DOHH2 (cell line): ENCODE data around the gene GXYLT2.

Experiments
- H3F3A ChIP-seq: fragments of 200-600 bp; sonication (generic), shearing (Covaris generic); 2 replicates; pipeline ENCODE4 v1.6.0; 2016; ENCODE audit warnings: antibody characterized with exemption, mild to moderate bottlenecking; ENCODE audit not compliant: control insufficient read depth, insufficient read depth
- H3K27ac ChIP-seq: fragments of 200-600 bp; sonication (generic); 2 replicates; pipeline ENCODE4 v1.5.1; 2014; ENCODE audit warnings: low read depth, mild to moderate bottlenecking, low read length, moderate library complexity
- H3K27me3 ChIP-seq: fragments of 200-600 bp; sonication (generic); 2 replicates; pipeline ENCODE4 v1.6.1; 2014; ENCODE audit warnings: mild to moderate bottlenecking, low read length, mixed read lengths; ENCODE audit not compliant: control insufficient read depth
- H3K36me3 ChIP-seq: fragments of 200-600 bp; sonication (generic); 2 replicates; pipeline ENCODE4 v1.6.1; 2014; ENCODE audit warnings: mild to moderate bottlenecking, low read length, moderate library complexity, mixed read lengths; ENCODE audit not compliant: control insufficient read depth
- H3K4me1 ChIP-seq: fragments of 200-600 bp; sonication (generic); 2 replicates; pipeline ENCODE4 v1.6.1; 2014; ENCODE audit warnings: mild to moderate bottlenecking, low read length, mixed read lengths; ENCODE audit not compliant: control insufficient read depth
- H3K4me2 ChIP-seq: fragments of 200-600 bp; sonication (generic); 2 replicates; pipeline ENCODE4 v1.6.0; 2014; ENCODE audit warnings: mild to moderate bottlenecking, low read length, moderate library complexity
- H3K4me3 ChIP-seq: fragments of 200-600 bp; sonication (generic); 2 replicates; pipeline ENCODE4 v1.5.1; 2014; ENCODE audit warnings: mild to moderate bottlenecking, low read length, mixed read lengths
- H3K79me2 ChIP-seq: fragments of 200-600 bp; sonication (generic); 2 replicates; pipeline ENCODE4 v1.6.1; 2014; ENCODE audit warnings: mild to moderate bottlenecking, low read length, mixed read lengths; ENCODE audit not compliant: control insufficient read depth
- H3K9me2 ChIP-seq: fragments of 200-600 bp; sonication (generic); replicated peaks from 2 replicates; pipeline ENCODE4 v1.6.1; 2014; ENCODE audit warnings: mild to moderate bottlenecking, low read length, mixed read lengths; ENCODE audit not compliant: control insufficient read depth
- H3K9me3 ChIP-seq: fragments of 200-600 bp; sonication (generic); 2 replicates; pipeline ENCODE4 v1.6.1; 2014; ENCODE audit warnings: antibody characterized with exemption, low read length, mixed read lengths; ENCODE audit not compliant: control insufficient read depth, insufficient read depth
- H4K20me1 ChIP-seq: fragments of 200-600 bp; sonication (generic); 2 replicates; pipeline ENCODE4 v1.6.0; 2014; ENCODE audit warnings: low read depth, mild to moderate bottlenecking, antibody characterized with exemption, low read length, moderate library complexity; ENCODE audit not compliant: control insufficient read depth, insufficient read depth
- EZH2phosphoT487 ChIP-seq: fragments of 200-600 bp; sonication (generic); IDR thresholded peaks from 2 replicates; pipeline ENCODE4 v1.6.1; 2017; ENCODE audit warnings: borderline replicate concordance, mild to moderate bottlenecking, antibody characterized with exemption, low read length, moderate library complexity, mixed read lengths
- TF ChIP-seq, protein P1 (sequence below): fragments of 200-600 bp; sonication (generic); IDR thresholded peaks from one replicate; pipeline ENCODE4 v1.5.1; 2014; ENCODE audit warnings: antibody characterized with exemption, mild to moderate bottlenecking, low read depth, low read length; ENCODE audit not compliant: poor library complexity, severe bottlenecking

Gene GXYLT2

DNA sequence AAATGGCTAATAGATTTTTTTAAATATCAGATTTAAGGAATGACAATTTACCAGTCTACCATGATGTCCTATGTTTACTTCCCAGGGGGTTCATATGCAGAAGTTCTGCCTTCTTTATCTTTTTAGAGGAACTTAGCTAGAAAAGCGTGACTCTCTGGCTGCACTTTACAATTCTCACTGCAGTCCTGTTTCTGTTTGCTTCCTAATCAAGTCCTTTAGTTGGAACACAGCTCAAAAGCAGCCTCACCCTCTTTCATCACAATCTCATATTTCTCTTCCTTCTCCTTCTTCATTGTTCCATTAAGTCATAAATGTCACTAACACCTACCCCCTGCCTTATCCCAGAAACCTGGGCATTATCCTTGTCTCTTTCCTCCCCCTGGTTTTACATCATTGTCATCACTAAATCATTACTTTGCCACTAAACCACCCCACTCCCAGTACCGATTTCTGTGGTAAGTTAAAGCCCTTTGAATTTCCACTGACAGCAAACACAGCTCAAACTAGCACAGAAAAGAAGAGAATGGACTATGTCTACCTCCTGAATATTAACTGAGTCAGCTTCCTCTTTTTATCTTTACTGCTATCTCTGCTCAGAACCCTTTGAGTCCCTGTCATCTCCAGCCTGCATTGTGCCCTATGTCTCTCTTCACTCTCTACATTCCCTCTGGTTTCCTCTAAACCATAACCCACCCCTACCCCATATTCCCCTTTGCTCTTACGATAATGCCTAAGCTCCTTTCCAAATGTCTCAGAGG is 94.9 kb downstream of the GXYLT2 start:
- TF ChIP-seq, protein P1, sequence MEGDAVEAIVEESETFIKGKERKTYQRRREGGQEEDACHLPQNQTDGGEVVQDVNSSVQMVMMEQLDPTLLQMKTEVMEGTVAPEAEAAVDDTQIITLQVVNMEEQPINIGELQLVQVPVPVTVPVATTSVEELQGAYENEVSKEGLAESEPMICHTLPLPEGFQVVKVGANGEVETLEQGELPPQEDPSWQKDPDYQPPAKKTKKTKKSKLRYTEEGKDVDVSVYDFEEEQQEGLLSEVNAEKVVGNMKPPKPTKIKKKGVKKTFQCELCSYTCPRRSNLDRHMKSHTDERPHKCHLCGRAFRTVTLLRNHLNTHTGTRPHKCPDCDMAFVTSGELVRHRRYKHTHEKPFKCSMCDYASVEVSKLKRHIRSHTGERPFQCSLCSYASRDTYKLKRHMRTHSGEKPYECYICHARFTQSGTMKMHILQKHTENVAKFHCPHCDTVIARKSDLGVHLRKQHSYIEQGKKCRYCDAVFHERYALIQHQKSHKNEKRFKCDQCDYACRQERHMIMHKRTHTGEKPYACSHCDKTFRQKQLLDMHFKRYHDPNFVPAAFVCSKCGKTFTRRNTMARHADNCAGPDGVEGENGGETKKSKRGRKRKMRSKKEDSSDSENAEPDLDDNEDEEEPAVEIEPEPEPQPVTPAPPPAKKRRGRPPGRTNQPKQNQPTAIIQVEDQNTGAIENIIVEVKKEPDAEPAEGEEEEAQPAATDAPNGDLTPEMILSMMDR = no peak
- TF ChIP-seq EZH2phosphoT487 = no peak

DNA sequence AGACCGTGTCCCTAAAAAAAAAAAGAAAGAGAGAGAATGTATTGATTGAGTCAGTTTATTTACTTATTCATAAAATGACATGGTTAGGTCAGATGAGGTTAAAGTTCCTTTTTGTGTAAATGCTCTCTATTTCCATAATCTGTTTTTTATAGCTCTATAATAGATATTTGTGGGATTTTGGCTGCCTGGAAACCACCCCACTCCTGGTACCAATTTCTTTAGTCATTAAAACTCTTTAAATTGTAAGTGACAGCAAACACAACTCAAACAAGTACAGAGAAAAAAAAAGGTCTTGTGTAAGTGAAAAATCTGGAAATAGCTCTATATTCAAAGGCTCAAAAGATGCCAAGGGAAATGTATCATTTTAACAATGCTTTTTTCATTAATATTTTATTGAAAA is 97.7 kb downstream of the GXYLT2 start:
- H3K27me3 ChIP-seq = no peaks in the 10 kb centered on the region
- TF ChIP-seq EZH2phosphoT487 = no peak
- TF ChIP-seq, protein P1 = no peak
- H3K27ac ChIP-seq = no peak overlapping the region
- no peaks in the 10 kb centered on the region for H3K79me2 ChIP-seq
- H3K4me3 ChIP-seq = no peak overlapping the region
- H3F3A ChIP-seq = no peaks in the 10 kb centered on the region
- H3K4me2 ChIP-seq = no peak overlapping the region
- H3K9me3 ChIP-seq = peaks cover 4% of the 10 kb centered on the region; the same call in 1 of the 2 replicates
- no peaks in the 10 kb centered on the region for H3K4me1 ChIP-seq
- H3K36me3 ChIP-seq = no peaks in the 10 kb centered on the region
- H3K9me2 ChIP-seq = no peaks in the 10 kb centered on the region
- H4K20me1 ChIP-seq = no peaks in the 10 kb centered on the region

More for the DNA sequence above, 94.9 kb downstream of the GXYLT2 start:
- H3K9me3 ChIP-seq = peaks cover 4% of the 10 kb centered on the region; the same call in 1 of the 2 replicates
- H3K27ac ChIP-seq = no peak overlapping the region
- no peak overlapping the region for H3K4me2 ChIP-seq
- H3K4me3 ChIP-seq = no peak overlapping the region
- H3K4me1 ChIP-seq = no peaks in the 10 kb centered on the region
- H3K27me3 ChIP-seq = no peaks in the 10 kb centered on the region
- no peaks in the 10 kb centered on the region for H4K20me1 ChIP-seq
- no peaks in the 10 kb centered on the region for H3F3A ChIP-seq
- no peaks in the 10 kb centered on the region for H3K36me3 ChIP-seq
- no peaks in the 10 kb centered on the region for H3K9me2 ChIP-seq
- no peaks in the 10 kb centered on the region for H3K79me2 ChIP-seq

DNA sequence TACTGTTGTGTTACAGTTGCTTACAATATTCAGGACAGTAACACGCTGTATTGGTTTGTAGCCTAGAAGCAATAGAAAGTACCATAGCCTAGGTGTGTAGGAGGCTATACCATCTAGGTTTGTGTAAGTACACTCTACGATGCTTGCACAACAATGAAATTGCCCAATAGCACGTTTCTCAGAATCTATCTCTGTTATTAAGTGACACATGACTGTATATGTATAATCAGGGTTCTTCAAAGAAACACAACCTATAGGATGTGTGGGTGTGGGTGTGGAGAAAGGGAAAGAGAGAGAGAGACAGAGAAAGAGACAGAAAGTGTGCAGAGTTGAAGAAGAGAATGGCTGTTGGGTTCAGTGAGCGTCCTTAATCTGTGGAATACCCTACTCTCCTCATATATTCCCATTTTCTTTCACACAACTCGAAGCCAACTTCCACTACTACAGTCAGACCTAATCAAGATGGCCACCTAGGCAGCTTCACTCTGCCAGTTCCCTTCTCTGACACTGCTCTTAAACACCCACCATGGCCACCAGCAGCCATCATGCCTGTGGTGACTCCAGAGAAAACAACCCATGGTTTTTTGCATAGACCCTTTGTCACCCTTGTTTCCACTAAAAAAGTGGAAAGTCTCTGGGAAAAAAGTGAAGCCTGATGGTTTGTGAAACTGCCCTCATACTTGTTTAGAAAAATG is 103.0 kb downstream of the GXYLT2 start:
- H3K4me3 ChIP-seq = no peak overlapping the region
- no peaks in the 10 kb centered on the region for H3F3A ChIP-seq
- no peaks in the 10 kb centered on the region for H3K36me3 ChIP-seq
- no peak overlapping the region for H3K4me2 ChIP-seq
- H4K20me1 ChIP-seq = no peaks in the 10 kb centered on the region
- TF ChIP-seq, protein P1 = no peak
- TF ChIP-seq EZH2phosphoT487 = no peak
- no peaks in the 10 kb centered on the region for H3K27me3 ChIP-seq
- no peaks in the 10 kb centered on the region; the same call in 1 of the 2 replicates for H3K4me1 ChIP-seq
- H3K9me2 ChIP-seq = no peaks in the 10 kb centered on the region
- no peaks in the 10 kb centered on the region for H3K79me2 ChIP-seq
- H3K9me3 ChIP-seq = no peaks in the 10 kb centered on the region
- H3K27ac ChIP-seq = no peak overlapping the region
